HG03280 (cell line): ENCODE measurements around the gene EIF4E3.

ENCODE experiments used
- ATAC-seq: cut with Tn5 transposase; IDR thresholded peaks from one replicate; pipeline ENCODE4 v1.9.1; 2021; ENCODE audit warnings: mild to moderate bottlenecking, moderate library complexity; ENCODE audit not compliant: unreplicated experiment

The EIF4E3 gene

DNA sequence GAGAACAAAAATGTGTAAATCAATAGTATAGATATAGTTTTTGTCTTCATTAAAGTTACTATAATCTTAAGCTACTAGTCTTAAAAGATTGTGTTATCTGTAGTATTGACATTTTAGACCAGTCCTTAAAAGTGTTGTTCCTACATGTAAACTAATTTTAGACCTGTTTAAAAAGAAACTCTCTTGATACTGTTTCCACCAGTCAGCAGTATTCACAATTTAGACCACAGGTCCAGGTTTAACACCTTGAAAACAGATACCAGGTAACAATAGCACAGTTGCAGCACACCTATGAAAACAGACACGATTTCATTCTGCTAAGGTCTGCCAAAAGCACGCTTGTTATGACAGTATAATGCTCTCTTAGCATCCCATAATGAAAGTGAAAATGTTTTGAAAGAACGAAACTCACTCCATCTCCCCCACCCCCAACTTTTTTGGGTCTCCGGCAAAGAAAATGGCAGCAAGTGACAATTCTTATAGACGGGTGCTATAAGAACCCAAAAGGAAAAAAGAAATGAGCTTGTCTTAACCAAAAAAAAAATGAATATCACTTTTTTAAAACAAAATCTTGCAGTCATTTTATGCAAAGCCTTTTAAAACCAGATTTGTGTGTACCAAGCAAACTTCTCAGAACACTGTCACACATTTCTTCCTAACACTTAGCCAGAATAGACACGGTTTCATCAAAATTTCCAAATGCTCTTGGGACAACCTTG, 1.6 kb downstream of the EIF4E3 start:
- no peak for ATAC-seq

DNA sequence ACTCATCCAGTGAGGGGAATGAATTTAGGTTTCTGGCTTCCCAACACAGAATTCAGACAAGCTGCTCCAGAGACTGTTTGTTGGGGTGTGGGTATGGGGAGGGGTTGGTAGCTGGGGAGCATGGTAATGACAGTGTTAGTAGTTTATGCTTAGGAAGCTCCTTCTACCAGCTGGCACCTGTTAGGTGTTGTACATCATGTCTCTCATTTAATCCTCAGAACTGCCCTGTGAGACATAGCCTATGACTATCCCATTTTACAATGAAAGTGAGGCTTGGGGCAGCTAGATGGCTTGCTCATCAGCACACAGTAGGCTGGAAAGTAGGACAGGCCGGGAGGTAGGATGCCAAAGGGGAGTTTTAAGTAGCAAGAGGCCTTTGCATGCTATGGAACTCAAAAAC, 2.5 kb downstream of the EIF4E3 start:
- no peak for ATAC-seq

DNA sequence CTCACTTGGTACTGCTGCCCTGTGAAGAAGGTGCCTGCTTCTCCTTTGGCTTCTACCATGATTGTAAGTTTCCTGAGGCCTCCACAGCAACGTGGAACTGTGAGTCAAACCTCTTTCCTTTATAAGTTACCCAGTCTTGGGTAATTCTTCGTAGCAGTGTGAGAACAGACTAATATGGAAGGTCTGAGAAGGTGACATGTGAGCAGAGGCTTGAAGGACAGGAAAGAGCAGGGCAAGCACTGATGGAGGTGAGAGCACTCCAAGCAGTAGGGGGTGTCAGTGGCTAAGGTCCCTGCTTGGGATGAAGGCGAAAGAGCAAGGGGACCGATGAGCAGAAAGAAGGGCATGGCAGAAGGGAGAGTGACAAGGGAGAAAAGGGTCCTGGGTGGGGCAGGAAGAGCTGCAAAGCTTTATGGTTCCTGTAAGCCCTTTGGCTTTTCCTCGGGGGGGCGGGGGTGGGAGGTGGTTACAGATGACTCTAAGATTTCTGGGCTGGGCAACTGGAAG, 3.5 kb downstream of the EIF4E3 start:
- no peak for ATAC-seq

DNA sequence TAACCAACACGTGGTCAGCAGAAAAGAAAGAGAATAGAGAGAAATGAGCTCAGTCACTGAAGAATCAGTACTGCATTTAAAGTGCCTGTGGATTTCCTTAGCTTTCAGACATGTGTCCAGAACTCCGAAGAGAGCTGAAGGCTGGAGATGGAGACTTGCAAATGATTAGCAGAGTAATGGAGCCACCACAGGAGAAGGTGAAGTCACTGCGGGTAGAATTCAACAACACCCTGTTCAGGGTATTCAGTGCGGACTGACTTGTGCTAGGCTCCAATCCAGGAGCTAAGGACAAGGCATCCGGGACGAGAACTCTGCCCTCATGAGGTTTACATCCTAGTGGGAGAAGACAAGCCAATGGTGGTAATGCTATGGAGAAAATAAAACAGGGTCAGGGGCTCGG, 4.2 kb downstream of the EIF4E3 start:
- no peak for ATAC-seq

DNA sequence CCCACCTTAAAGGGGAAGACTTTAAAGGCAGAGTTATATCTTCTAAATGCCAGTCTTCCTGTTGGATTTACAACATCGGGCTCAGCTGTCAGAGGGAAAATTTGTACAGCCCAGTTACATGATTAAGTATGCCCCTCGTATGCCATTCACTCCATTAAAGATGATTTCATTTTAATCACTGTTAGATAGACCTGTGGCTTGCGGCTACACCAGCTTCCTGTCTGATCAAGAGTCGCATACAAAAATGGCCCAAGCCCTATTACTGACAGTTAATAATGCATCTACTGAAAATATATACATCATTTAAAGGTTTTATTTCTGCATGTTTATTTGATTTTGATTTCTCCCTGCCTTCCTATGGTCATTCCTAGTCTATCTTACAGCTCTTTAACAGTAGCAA, 7.1 kb downstream of the EIF4E3 start:
- ATAC-seq, result no peak

DNA sequence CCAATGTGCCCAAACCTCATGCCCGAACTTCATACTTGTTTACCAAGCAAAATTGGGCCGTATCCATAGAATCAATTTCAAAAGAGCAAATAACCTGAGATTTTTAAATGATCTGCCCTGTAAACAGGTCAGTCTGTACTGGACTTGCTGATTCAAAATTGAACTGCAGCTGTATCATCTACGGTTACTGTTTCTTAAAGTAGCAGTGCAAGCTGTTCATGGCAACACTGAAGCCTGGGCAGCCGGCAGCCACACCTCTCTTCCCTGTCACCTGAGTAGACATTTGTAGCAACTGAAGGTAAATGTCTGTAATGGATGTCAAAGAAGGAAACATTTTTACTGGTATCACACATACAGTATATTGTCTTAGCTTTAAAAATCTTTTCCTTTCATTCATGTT, 10.6 kb downstream of the EIF4E3 start:
- ATAC-seq, result no peak

DNA sequence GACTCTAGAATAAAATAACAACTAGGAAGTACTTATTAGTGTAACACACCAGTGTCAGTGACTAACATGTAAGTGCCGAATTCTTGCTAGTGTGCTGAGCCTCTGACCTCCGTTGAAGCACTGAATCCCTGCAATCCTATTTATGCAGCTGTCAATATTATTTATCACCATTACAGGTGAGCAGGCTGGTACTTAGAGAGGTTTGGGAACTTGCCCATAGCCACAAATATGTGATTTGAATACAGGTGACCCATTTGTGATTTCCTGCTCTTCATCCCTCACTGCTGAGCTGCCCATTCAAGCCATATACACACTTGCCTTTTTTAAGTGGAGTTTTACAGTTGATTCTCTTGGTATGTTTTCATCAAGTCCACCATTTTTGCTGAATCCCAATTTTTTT, 12.2 kb downstream of the EIF4E3 start:
- no peak for ATAC-seq

DNA sequence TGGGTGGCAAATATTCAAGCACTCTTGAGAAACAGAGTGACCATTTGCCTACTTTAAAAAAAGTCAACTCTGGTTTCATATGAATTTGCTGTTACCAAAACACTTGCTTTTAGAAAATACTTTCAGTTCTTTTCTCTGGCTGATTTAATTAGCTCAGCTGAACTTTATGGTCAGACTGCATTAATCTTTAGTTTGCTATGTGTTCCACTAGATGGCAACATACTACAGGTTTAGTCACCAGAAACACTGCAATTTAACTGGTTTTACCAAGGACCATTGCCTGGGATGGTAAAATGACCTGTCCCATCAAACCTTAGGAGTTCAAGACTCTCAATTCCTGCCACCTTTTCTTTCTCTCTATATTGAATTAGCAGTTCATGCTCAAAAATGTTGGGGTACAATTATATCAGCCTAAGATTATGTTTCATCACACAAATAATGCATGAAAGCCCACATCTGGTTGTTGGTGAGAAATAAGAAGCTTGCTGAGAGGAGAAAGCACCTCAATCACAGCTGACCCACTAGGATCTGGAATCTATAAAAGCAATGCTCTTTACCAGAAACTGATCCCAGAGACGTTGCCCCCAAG, 14.2 kb downstream of the EIF4E3 start:
- ATAC-seq, result peak; percentile 79

DNA sequence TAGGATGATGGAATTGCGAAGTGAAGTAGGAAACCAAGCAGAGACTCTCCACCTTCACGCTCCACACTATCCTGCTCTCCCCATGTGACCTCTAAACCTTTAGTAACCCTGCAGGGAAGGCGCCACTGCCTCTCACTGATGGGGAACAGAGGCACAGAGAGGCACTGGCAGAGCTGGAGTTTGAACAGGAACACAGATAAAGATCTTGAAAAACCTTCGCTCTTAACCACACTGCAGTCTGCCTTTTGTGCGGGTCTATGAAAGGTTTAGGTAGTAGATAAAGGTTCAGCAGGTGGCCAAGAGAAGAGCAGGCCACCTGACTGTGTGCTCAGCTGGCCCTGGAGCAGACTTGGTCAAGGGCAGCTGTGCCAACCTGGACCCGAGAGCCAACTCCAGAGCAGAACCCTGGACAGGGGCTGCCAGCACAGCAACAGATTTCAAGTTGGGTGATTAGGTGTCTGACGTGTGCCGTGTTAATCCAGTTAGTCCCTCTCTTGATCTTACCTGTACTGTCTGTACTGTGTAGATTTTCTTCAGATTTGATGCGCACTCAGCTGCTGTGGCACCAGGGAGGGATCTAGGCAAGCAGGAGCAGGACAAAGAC, 15.2 kb downstream of the EIF4E3 start:
- ATAC-seq, result no peak

DNA sequence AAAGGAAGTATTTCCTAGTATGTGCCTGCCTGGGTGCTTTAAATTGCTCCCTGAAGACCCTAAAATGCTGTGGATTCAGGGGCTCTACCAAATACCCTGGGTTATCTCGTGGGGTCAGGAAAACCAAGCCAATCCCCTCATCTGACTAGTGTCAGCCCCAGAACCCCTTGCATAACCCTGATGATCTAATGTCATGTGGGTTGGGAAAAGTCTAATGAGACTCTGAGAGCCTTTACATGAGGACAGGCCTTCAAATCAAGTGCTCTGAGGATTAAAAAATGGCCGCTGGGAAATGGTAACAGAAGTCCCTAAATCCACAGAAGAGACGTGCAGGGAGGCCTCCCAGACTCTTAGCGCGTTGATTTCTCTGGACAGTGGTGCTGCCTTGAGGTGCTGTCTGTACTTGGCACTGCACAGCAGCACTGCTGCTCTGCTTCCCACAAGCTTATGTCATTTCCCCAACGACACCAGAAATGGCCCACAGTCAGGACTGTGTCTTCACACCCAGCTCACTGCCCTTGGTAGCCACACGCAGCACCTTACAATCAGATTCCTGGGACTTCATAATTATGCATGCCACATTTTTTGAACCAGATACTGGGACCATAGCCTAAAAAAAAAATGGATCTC, 16.6 kb downstream of the EIF4E3 start:
- no peak for ATAC-seq

DNA sequence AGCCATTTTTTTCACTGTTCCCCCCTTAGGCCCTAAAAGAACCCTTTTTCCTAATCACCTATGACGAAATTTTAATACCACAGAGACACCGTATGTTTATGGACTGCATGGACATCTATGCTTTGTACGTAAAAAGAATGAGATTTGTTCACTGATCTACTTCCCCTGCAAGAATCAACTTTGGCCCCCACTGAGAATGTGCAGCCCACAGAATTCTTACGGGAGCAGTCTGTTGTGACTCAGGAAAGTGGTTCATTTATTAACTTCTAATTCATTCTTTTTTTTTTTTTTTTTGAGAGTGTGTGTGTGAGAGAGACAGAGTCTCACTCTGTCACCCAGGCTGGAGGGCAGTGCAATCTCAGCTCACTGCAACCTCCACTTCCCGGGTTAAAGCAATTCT, 17.6 kb downstream of the EIF4E3 start:
- ATAC-seq, result no peak

DNA sequence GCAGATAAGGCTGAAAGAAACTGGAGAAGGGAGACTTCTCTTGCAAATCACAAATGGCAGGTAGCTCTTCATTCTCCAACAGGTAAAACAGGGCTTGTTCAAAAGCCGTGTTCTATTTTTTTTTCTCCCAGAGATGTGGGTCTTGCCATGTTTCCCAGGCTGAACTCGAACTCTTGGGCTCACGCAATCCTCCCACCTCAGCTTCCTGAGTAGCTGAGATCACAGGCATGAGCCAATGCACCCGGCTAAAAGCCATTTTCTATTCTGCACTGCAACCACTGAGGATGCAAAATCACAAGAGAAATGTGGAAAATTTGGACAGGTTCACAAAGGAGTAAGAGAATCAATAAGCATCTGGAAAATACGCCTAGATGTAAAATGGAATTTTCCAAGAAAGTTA, 19.5 kb downstream of the EIF4E3 start:
- ATAC-seq, result no peak

DNA sequence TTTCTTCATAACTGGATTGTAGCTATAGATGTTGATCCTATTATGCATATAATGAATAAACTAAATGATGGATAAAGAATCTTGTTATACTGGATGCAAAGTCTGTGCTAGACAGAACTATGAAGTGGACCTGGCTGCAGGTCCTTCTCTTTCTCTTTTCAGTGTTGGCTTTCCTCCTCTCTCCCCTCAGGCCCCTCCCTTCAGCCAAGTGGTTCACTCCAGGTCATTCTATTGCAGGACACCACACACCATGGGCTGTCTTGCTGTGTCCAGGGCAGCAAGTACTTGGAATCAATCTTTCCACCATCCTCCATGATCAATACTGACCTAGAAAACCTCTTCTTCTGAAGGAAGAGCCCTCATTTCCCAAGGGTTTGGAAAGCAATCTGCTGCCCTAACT, 20.3 kb downstream of the EIF4E3 start:
- no peak for ATAC-seq

DNA sequence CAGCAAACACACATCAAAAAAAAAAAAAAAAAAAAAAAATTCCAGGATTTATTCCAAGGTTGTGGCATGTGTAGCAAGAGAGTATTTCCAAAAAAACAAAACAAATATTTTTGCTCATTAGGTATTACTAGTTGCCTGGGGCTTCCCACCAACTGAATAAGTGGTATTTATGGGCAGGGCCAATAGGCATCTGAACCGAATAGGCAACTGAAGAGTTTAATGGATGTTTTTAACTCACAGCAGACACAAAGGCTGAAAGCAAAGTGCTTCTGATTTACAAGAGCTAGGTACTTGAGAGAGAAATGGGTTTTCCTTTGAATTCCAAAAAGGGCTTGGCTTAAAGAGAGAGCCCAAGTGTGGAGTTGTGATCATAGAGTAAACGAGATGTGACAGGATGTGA, 21.4 kb downstream of the EIF4E3 start:
- no peak for ATAC-seq

DNA sequence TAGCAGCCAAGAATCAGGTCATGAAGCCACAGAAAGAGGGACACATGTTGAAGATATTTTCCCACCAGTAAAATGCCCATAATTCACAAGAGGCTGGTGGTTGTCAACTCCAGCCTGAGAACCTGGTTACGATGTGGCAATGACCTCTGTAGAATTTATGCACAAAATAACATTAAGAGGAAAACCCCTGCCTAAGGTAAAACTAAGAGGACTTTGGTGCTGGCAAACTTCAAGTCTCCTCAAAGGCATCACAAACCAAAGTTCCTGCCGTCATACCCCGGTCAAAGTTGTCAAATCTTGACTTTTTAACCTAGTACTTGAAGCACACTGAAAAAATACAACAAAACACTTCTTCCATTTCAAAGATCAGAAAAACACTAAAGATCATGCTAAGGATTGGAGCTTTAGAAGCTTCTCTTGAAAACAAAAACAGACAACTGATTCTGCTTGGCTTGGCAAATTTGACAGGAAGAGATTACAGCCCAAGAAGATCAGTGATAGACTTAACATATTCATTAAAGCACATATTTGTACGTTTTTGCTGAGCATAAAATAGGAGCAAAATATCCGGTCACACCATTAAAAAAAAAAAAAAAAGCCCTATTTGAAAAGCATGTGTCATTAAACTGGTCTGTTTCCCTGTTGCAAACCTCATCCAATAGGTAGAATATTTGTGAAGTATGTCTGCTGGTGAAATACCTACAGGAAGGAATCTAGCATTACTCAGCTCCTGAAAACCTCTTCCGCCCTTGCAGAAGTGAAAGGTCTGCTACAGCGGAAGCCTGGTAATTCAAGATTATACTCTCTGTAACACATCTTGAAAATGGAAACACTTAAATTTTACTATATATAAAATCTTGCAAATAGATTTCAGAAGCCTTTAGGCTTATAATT, 22.8 kb downstream of the EIF4E3 start:
- no peak for ATAC-seq

DNA sequence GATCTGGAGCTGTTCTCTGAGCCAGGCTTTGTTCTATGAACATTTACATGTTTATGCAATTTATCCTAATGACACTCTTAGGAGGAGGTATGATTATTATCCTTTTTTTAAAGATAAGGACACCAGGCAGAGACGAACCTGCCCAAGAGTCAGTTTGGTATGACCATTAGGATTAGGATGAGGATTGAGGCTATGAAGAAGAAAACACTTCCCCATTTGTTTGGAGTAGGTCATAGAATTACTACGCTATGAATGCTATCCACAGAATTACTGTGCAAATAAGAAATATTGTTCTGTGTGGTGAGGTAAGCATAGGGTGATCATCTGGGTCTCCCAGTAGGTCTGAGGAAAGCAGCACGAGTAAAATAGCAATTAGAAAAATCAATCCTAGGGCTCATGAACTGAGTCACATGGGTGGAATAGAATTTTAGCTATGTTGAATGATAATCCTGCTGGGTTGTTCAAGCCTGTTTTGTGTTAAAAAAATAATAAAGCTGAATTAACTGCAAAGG, 23.9 kb downstream of the EIF4E3 start:
- ATAC-seq, result no peak

DNA sequence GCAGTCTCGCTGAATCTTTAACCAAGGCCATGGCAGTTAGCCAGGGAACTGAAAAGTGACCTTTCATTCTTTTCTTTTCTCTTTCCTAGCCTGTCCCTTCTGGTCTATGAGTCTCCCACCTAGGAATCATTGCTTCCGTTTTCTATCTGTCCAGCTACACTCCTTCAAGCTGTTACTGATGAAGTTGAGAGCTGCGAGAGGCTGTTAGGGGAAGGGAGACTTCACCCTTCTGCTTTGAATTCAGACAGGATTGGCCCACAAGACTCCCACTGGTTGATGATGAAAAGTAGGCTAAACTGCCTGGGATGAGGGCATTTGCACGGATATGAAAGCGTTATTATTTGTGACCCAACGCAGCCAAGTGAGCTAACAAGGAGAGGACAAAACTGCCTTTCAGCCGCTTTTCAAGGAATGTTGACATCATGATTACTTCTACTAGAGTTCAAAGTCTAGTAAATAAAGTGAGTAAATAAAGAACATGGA, 30.2 kb downstream of the EIF4E3 start:
- no peak for ATAC-seq

DNA sequence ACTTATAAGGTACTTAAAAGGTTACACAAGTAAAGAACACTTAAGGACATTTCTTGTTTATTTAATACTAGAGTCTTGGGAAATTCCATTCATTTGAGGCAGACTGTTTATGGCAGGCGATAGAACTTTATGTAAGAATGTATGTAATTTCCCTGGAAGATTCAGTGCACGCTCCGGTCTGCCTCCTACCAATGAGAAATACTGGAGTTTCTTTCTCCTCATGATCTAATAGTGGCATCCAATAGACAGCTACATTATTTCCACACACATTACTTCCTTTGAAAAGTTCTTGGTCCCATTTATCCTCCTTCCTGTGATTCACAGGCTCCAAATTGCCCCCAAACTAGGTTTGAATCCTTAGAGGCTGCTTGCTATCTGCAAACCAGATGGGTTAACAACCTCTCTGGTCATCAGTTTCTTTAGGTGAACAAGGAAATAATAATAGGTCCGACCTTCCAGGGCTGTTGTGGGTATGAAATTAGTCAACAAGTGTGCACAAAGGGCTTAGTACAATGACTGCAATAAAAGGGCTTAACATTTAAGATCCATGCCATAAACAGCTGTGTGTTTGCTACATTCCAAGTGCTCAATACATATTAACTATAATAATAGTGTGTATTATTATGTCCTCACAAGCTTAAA, 30.7 kb downstream of the EIF4E3 start:
- ATAC-seq, result no peak

DNA sequence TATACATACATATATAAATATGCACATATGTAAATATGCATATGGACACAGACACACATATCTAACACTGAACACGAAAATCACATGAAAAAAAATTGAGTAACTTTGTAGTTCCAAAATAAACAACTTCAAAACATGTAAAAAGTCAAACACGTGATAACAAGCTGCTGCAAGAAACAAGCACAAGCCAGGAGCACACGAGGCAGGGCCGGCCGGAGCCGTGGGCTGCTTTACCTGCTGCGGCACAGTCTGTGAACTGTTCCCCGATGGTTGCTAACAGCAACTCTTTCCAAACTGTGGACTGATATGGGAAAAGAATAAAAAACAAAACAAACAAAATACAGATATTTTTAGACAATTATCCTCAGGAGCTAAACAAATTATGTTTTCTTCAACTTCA, 31.6 kb downstream of the EIF4E3 start:
- no peak for ATAC-seq

DNA sequence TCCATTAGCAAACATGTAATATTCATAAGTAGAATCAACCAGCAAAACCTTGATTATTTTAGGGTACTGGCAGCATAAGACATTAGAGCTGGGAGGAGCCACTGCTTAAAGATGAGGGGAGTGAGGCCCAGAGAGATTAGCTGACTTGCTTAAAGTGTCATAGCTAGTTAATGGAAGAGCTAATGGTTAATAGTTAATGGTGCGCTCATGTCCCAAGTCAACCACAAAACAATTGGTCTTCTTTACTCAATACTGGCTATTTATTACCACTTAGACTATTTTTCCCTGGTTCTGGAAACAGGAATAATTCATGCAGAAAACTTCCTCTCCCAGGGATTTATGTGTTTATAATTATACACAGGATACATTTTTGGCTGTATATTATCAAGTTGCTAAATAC, 33.1 kb downstream of the EIF4E3 start:
- ATAC-seq, result no peak
